Uterus (tissue), 2 donors: Measurements from ENCODE around the gene JAM3.

ENCODE experiments used
- CTCF ChIP-seq, 4 experiments: fragments of 200-600 bp in 2 of 4; fragments of 450-650 bp in 2 of 4; sonication (generic) in 2 of 4; IDR thresholded peaks; one replicate each; pipeline ENCODE4 v1.5.1; 2016 to 2019; ENCODE audit warnings: antibody characterized with exemption in 4 of 4, mild to moderate bottlenecking in 2 of 4, moderate library complexity in 1 of 4
- POLR2A ChIP-seq, 2 donors: fragments of 450-650 bp; IDR thresholded peaks; one replicate each; pipeline ENCODE4 v1.6.1; 2016; ENCODE audit warnings: antibody characterized with exemption in 2 of 2, mild to moderate bottlenecking in 1 of 2, moderate library complexity in 1 of 2

- TF ChIP-seq CTCF (IDR thresholded peaks at IDR 0.05): no peak
- no peak for TF ChIP-seq POLR2A (IDR thresholded peaks at IDR 0.05)
These were observed 107.4 kb downstream of the JAM3 start for GRCh38 chr11:134176284-134176683.
